DMS53 treated with DMSO at 0.1 percent for 48 hours (cell line): ENCODE results near the gene ITIH4.

Experiments used
- DNase-seq: peaks from one replicate; lab custom pipeline; 2025; ENCODE audit not compliant: unreplicated experiment; lab: John Stamatoyannopoulos, UW

Gene ITIH4

GRCh38 chr3:52849656-52850055 is 19.2 kb upstream of the ITIH4 start:
- DNase-seq: no peak

- DNase-seq: no peak
Observed at GRCh38 chr3:52848617-52849016, 18.1 kb upstream of the ITIH4 start.

GRCh38 chr3:52847726-52848125 is 17.3 kb upstream of the ITIH4 start:
- no peak for DNase-seq

GRCh38 chr3:52847241-52847640 is 16.8 kb upstream of the ITIH4 start:
- DNase-seq: no peak

- DNase-seq: no peak
Observed at GRCh38 chr3:52846432-52846965, 16.0 kb upstream of the ITIH4 start.

- no peak for DNase-seq
Observed at GRCh38 chr3:52845691-52846431, 15.4 kb upstream of the ITIH4 start.

GRCh38 chr3:52845157-52845556 is 14.7 kb upstream of the ITIH4 start:
- no peak for DNase-seq

GRCh38 chr3:52844290-52844975 is 14.0 kb upstream of the ITIH4 start:
- DNase-seq: no peak

GRCh38 chr3:52843881-52844280 is 13.4 kb upstream of the ITIH4 start:
- DNase-seq: no peak

GRCh38 chr3:52843108-52843865 is 12.8 kb upstream of the ITIH4 start:
- no peak for DNase-seq

GRCh38 chr3:52842424-52842823 is 12.0 kb upstream of the ITIH4 start:
- no peak for DNase-seq

GRCh38 chr3:52841981-52842340 is 11.5 kb upstream of the ITIH4 start:
- DNase-seq: no peak

- DNase-seq: no peak
Observed at GRCh38 chr3:52841211-52841980, 10.9 kb upstream of the ITIH4 start.

- DNase-seq: no peak
Observed at GRCh38 chr3:52839892-52840545, 9.5 kb upstream of the ITIH4 start.

- DNase-seq: no peak
Observed at GRCh38 chr3:52839268-52839575, 8.8 kb upstream of the ITIH4 start.

GRCh38 chr3:52838561-52839267 is 8.2 kb upstream of the ITIH4 start:
- no peak for DNase-seq

GRCh38 chr3:52836986-52837385 is 6.5 kb upstream of the ITIH4 start:
- no peak for DNase-seq

- no peak for DNase-seq
Observed at GRCh38 chr3:52836471-52836845, 6.0 kb upstream of the ITIH4 start.

GRCh38 chr3:52835766-52836470 is 5.4 kb upstream of the ITIH4 start:
- no peak for DNase-seq
